T-helper 1 cell (primary cell): ENCODE data around the gene LOXL3.
"Not testable (repeated sequence)": the region's sequence is repeated elsewhere in the genome, so short reads cannot be mapped to it uniquely, and the experiment has no call there.

Source experiments
- DNase-seq, 5 donors: peaks; one replicate each; pipeline ENCODE4 v3.0.0-alpha.2; 2012 to 2020

The LOXL3 gene

GRCh38 chr2:74489906-74490305, 63.8 kb downstream of the LOXL3 start:
- DNase-seq = no peak

- no peak for DNase-seq
Observed at GRCh38 chr2:74488643-74489481, 64.9 kb downstream of the LOXL3 start.

GRCh38 chr2:74486141-74486540, 67.6 kb downstream of the LOXL3 start:
- DNase-seq = no peak

- DNase-seq = not testable (repeated sequence)
Observed at GRCh38 chr2:74483675-74484164, 70.0 kb downstream of the LOXL3 start.

- peak; percentile 84 to 95 (median 90) for DNase-seq
Observed at GRCh38 chr2:74482801-74483674, 70.7 kb downstream of the LOXL3 start, which contains the start of the genes CCDC142 and TTC31. Gene CCDC142 (minus strand): TSS chr2:74482998. CDS start chr2:74482837, 161 bp downstream. Gene TTC31 (plus strand): TSS chr2:74483081. CDS start chr2:74483096, 15 bp downstream.
